Measurements from ENCODE around the gene PGAM2.

The PGAM2 gene

DNA sequence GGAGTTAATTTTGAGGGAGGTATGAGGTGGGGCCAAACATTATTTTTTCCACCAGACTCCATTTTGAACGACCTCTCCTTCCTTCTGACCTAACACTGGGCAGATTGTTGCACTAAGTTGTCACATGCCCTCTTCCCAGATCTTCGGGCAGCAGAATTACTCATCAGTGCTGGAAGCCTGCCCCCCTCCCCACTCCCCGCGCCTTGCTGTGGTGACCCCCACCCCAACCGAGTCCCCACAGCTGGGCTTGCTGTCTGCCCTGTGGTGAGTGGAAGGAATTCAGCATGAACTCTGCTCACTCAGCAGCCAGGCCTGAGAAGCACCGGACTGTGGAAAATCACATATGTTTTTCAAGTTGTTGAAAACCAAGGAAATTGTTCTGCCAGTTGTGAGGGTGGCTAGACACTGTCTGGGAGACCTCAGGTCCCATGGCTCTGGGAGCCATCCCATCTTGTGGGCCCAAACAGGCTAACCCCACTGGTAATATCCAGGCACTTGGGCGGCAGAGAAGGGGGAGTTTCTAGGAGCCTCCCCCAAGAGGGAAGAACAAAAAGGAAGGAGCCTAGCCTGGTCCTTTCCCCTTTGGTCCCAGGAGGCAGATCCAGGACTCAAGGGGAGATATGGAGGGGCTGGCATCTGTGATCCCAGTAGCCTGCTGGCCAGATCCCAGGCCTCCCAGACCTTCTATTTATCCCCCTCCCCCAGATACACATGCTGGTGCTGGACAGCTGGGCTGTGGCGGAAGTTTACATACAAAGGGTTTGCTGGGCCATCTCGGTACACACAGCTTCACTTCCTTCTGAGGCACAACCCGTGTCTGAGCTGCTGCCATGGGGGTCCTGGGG lies 35.3 kb upstream of the PGAM2 start:
- H3K27ac ChIP-seq (ENCODE audit: low read depth, low read length), result peak overlapping the region; percentile 64

DNA sequence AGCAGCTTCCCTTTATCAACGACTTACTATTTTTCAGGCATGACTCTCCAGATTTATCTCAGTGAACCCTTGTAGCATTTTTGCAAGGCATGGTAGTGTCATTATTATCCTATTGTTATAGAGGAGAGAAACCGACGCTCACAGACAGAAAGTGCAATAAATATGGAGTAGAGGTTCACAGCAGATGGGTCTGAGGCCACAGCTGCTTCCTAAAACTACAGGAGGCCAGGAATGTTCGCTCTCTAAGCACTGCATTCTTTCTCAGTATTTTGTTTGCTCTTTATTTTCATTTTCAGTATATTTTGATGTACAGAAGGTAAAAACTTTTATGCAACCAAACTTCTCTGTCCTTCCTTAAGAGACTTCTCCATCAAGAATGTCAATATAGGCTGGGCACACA lies 34.3 kb upstream of the PGAM2 start:
- H3K27ac ChIP-seq (ENCODE audit: low read depth, low read length), result no peak overlapping the region

More for the DNA sequence above, 35.3 kb upstream of the PGAM2 start:
- Histone ChIP-seq H3K27me3 (ENCODE audit: control insufficient read depth, insufficient read depth, low read length) (peaks cover 4% of the 10 kb centered on the region), H3K36me3 (ENCODE audit: control insufficient read depth, insufficient read depth, low read length) (no peaks in the 10 kb centered on the region), H3K9ac (ENCODE audit: low read length) (no peak overlapping the region), H3K4me3 (ENCODE audit: low read length) (no peak overlapping the region), H3K4me1 (ENCODE audit: control insufficient read depth, insufficient read depth, low read length) (peaks cover 4% of the 10 kb centered on the region)

DNA sequence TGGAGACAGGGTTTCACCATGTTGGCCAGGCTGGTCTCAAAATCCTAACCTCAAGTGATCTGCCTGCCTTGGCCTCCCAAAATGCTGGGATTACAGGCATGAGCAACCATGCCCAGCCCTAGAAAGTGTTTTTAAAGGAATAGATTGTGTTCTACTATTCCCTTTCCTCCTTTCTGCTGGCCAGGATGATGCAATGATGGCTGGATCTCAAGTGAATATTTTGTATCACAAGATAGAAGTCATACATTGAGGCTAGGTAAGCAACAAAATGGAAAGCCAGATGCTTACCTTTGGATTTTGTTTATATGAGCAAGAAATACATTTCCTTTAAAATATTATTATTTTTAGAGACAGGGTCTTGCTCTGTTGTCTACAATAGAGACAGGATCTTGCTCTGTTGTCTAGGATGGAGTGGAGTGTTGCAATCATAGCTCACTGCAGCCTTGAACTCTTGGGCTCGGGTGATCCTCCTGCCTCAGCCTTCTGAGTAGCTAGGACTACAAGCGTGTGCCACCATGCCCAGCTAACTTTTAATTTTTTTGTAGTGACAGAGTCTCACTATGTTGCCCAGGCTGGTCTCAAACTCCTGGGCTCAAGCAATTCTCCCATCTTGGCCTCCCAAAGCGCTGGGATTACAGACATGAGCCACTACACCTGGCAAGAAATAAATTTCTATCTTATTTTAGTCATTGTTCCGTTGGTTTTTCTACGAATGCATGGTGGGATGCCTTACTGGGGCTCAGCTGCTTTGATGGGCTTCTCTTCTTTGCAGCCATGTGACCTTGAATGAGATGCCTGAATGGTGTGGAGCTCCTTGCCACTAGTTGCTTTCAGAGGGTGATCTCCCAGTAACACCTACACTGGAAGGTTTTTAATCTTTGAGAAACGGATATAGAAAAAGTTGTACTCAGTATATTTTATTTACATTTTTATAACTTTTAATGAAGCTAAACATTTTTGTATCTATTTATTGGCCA lies 33.0 kb upstream of the PGAM2 start:
- Histone ChIP-seq H3K27me3 (ENCODE audit: control insufficient read depth, insufficient read depth, low read length) (no peaks in the 10 kb centered on the region), H3K4me1 (ENCODE audit: control insufficient read depth, insufficient read depth, low read length) (no peaks in the 10 kb centered on the region), H3K4me3 (ENCODE audit: low read length) (no peak overlapping the region), H3K36me3 (ENCODE audit: control insufficient read depth, insufficient read depth, low read length) (no peaks in the 10 kb centered on the region), H3K27ac (ENCODE audit: low read depth, low read length) (no peak overlapping the region), H3K9ac (ENCODE audit: low read length) (no peak overlapping the region)

More for the DNA sequence above, 34.3 kb upstream of the PGAM2 start:
- H3K4me3 ChIP-seq (ENCODE audit: low read length), result no peak overlapping the region
- H3K36me3 ChIP-seq (ENCODE audit: control insufficient read depth, insufficient read depth, low read length), result no peaks in the 10 kb centered on the region
- no peak overlapping the region for H3K9ac ChIP-seq (ENCODE audit: low read length)
- H3K27me3 ChIP-seq (ENCODE audit: control insufficient read depth, insufficient read depth, low read length), result peaks cover 4% of the 10 kb centered on the region
- no peaks in the 10 kb centered on the region for H3K4me1 ChIP-seq (ENCODE audit: control insufficient read depth, insufficient read depth, low read length)

DNA sequence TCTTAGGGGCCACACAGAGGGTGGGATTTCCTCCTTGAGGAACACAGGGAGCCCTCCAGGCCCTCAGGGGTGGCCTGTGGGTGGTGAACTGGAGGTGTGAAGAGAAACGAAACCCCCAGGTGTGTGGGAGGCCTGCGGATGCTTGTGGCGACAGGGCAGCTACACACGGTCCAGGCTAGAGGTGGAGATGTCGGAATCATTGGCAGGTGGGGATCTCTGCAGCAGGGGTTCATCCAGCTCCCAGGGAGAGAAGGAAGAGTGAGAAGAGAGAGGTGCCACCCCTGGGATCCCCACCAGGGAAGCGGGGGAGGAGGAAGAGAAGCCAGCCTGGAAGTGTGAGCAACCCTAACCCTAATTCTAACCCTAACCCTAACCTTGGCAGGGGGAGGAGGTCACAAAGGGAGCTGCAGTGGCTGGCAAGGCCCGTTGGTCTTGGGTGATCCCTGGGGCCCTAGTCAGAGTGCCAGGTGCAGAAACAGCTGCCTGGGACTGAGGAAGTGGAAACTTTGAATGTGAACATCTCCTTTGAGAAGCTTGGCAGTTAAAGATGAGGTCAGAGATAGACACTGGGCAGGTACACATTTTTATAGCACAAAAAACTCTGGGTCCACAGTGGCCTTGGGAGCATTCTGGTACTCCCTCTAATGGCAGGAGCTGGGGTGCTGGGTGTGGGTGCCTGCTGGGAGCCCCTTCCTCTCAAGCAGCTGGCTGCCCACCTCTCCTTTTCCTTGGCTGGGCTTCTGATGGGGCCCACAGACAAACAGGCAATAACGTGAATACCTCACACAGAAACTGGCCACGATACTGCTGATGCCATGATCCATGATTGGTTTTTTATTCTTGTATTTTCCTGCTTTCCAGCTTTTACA lies 31.9 kb upstream of the PGAM2 start:
- no peaks in the 10 kb centered on the region for H3K4me1 ChIP-seq (ENCODE audit: control insufficient read depth, insufficient read depth, low read length)
- no peaks in the 10 kb centered on the region for H3K36me3 ChIP-seq (ENCODE audit: control insufficient read depth, insufficient read depth, low read length)
- H3K9ac ChIP-seq (ENCODE audit: low read length), result no peak overlapping the region
- no peak overlapping the region for H3K27ac ChIP-seq (ENCODE audit: low read depth, low read length)
- no peak overlapping the region for H3K4me3 ChIP-seq (ENCODE audit: low read length)
- no peaks in the 10 kb centered on the region for H3K27me3 ChIP-seq (ENCODE audit: control insufficient read depth, insufficient read depth, low read length)

DNA sequence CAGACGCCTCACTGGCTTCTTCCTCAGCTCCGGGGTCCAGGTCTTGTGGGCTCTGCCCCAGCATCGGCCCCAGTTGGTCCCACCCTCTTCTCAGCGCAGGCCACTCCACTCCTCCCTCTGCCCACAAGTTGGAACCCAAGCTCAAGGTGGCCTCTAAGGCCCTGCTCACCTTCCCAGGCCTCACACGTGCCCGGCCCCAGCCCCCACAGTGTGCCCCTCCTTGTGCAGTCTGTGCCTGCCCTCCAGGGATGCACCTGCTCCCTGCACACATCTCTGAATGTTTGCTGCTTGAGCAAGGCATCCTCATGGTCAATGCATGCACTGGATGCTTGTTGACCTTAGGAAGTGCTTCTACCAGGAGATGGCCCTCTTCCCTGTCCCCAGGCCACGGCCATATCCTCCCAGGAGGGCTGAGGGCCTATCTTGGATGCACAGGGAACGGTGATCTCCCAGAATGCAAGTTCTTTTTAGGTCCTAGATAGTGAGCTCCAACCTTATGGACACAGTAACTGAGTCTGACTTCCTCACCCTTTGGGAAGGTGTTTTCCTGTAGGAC lies 31.0 kb upstream of the PGAM2 start:
- no peaks in the 10 kb centered on the region for H3K4me1 ChIP-seq (ENCODE audit: control insufficient read depth, insufficient read depth, low read length)
- no peaks in the 10 kb centered on the region for H3K27me3 ChIP-seq (ENCODE audit: control insufficient read depth, insufficient read depth, low read length)
- no peaks in the 10 kb centered on the region for H3K36me3 ChIP-seq (ENCODE audit: control insufficient read depth, insufficient read depth, low read length)
- H3K27ac ChIP-seq (ENCODE audit: low read depth, low read length), result no peak overlapping the region
- H3K4me3 ChIP-seq (ENCODE audit: low read length), result no peak overlapping the region
- H3K9ac ChIP-seq (ENCODE audit: low read length), result no peak overlapping the region

DNA sequence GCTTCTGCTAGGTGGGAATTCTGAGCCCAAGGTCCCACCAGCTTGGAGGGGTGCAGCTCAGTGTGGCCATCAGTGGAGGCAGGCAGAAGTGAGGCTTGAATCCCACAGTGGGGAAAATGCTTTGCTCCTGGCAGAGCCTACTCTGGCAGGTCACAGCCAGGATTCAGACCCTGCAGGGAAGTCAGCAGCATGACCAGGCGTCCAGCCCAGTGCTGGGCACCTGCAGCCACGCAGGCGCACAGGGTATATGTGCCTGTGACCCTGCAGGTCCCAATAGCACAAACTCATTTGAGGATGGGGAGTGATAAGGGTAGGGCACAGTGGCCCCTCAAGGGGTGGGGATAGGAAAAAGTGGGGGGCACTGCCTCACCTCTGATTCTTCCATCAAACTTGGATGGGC lies 30.4 kb upstream of the PGAM2 start:
- Histone ChIP-seq H3K4me1 (ENCODE audit: control insufficient read depth, insufficient read depth, low read length) (no peaks in the 10 kb centered on the region), H3K36me3 (ENCODE audit: control insufficient read depth, insufficient read depth, low read length) (no peaks in the 10 kb centered on the region), H3K9ac (ENCODE audit: low read length) (no peak overlapping the region), H3K4me3 (ENCODE audit: low read length) (no peak overlapping the region), H3K27me3 (ENCODE audit: control insufficient read depth, insufficient read depth, low read length) (no peaks in the 10 kb centered on the region), H3K27ac (ENCODE audit: low read depth, low read length) (no peak overlapping the region)

DNA sequence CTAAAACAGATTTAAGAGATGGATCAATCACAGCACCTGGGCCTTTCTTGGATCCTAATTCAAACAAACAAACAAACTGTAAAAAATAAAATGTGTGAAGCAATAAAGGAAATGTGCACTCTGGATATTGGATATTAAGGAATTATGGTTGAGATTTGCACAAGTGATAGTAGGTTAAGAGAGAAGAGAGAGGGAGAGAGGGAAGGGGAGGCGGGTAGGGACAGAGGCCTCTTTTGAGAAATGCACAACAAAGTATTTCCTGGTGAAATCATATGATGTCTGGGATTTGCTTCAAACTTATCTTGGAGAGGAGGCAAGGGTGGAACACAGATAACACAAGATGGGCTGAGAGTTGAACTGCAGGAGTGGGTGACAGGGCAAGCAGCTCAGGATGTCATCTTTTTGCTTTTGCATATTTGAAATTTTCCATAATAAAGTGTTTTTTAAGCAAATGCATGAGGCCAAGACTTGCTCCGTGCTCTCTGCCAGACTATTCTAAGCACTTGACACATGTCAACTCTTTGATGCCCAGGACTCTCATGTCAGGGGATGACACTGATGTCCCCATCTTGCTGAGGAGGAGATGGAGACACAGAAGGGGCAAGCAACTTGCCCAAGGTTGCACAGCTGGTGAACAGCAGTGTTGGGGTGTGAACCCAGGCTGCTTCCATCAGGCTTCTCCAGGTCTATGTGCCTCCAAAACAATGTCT lies 29.7 kb upstream of the PGAM2 start:
- H3K4me1 ChIP-seq (ENCODE audit: control insufficient read depth, insufficient read depth, low read length), result no peaks in the 10 kb centered on the region
- no peaks in the 10 kb centered on the region for H3K27me3 ChIP-seq (ENCODE audit: control insufficient read depth, insufficient read depth, low read length)
- no peak overlapping the region for H3K27ac ChIP-seq (ENCODE audit: low read depth, low read length)

DNA sequence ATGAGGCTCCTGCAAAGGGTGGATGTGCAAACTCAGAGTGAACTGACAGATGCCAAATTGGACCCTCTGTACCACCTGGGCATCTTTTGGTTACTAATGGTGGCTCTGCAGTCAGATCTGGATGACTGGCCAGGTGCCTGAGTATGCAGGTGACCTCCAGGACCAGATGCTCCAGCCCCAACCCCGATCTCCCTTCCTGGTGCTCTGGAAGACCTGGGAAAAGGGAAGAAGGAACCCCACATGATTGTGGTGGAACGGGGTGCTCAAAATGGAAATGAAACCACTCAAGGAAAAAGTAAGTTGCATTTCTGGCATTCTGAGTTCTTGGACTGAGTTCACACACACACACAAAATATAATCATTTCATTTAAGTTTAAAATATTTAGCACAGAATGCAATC lies 29.0 kb upstream of the PGAM2 start:
- Histone ChIP-seq H3K27ac (ENCODE audit: low read depth, low read length) (no peak overlapping the region), H3K36me3 (ENCODE audit: control insufficient read depth, insufficient read depth, low read length) (no peaks in the 10 kb centered on the region), H3K27me3 (ENCODE audit: control insufficient read depth, insufficient read depth, low read length) (no peaks in the 10 kb centered on the region), H3K4me3 (ENCODE audit: low read length) (no peak overlapping the region), H3K4me1 (ENCODE audit: control insufficient read depth, insufficient read depth, low read length) (no peaks in the 10 kb centered on the region), H3K9ac (ENCODE audit: low read length) (no peak overlapping the region)

More for the DNA sequence above, 29.7 kb upstream of the PGAM2 start:
- no peak overlapping the region for H3K4me3 ChIP-seq (ENCODE audit: low read length)
- H3K9ac ChIP-seq (ENCODE audit: low read length), result no peak overlapping the region
- H3K36me3 ChIP-seq (ENCODE audit: control insufficient read depth, insufficient read depth, low read length), result no peaks in the 10 kb centered on the region

DNA sequence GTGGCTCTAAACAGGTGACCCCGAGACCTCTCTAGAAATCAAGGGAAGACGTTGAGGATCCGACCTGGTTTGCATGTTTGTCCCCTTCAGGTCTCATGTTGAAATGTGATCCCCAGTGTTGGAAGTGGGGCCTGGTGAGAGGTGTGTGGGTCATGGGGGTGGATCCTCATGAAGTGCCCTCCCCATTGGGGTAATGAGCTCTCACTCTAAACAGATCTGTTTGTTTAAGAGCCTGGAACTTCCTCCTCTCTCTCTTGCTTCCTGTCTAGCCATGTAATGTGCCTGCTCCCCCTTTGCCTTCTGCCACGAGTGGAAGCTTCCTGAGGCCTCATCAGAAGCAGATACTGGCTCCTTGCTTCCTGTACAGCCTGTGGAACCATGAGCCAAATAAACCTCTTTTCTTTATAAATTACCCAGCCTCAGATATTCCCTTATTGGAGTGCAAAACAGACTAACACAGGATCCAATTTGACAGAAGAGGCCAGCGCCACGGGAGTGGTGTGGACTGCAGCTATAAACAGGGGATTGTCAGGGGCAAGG lies 27.8 kb upstream of the PGAM2 start:
- H3K9ac ChIP-seq (ENCODE audit: low read length), result no peak overlapping the region

DNA sequence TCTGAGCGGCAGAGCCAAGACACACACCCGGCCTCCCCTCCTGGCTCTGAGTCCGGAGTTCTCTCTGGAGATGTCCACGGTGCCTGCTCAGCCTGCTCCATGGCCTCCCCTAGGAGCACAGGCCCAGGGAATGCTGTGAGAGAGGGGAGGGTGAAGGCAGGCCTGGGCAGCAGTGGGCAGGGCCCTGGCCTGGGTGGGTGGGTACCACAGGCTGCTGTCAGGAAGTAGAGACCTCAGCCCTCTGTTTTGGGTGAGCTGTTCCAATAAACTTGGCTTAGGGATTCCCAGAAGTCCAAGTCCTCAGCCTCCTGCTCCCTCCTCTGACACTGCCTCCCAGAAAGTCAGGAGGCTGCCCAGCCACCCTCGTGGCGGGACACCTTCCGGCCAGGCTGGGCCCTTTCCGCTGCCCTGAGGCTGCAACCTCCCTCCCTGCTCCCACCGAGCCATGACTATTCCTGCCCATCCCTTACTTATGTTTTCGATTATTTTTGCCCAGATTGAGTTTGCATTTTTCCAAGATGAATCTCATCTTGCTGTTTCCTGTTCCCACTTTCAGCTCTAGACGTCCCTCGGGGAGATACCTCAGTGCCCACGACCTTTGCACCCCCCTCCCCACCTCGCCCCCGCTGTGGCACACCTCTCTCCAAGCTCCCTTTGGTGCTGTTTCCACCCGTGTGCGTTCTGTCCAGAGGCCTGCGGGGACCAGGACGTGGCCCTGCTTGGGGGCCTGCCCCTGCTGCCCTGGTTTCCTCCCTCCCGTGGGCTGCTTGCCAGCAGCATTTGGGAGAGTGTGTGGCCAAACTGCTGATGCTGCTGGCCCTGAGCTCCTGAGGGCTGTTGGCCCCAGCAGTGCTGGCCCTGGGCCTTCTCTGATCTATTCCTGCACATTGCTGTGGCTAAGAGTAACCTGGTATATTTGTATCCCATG lies 22.8 kb upstream of the PGAM2 start:
- Histone ChIP-seq H3K4me1 (ENCODE audit: control insufficient read depth, insufficient read depth, low read length) (peaks cover 4% of the 10 kb centered on the region), H3K27ac (ENCODE audit: low read depth, low read length) (peak overlapping the region; percentile 73), H3K4me3 (ENCODE audit: low read length) (peak overlapping the region; percentile 8), H3K36me3 (ENCODE audit: control insufficient read depth, insufficient read depth, low read length) (no peaks in the 10 kb centered on the region), H3K27me3 (ENCODE audit: control insufficient read depth, insufficient read depth, low read length) (no peaks in the 10 kb centered on the region), H3K9ac (ENCODE audit: low read length) (no peak overlapping the region)

More for the DNA sequence above, 27.8 kb upstream of the PGAM2 start:
- no peaks in the 10 kb centered on the region for H3K36me3 ChIP-seq (ENCODE audit: control insufficient read depth, insufficient read depth, low read length)
- no peak overlapping the region for H3K27ac ChIP-seq (ENCODE audit: low read depth, low read length)
- no peaks in the 10 kb centered on the region for H3K27me3 ChIP-seq (ENCODE audit: control insufficient read depth, insufficient read depth, low read length)
- no peaks in the 10 kb centered on the region for H3K4me1 ChIP-seq (ENCODE audit: control insufficient read depth, insufficient read depth, low read length)
- no peak overlapping the region for H3K4me3 ChIP-seq (ENCODE audit: low read length)

Measured in rectal smooth muscle tissue (tissue), 1 donor.